ENCODE data around the gene CC2D2A. TPM values are rescaled to one million over a fixed set of nuclear protein-coding genes. Genes with fewer than 3 reads are reported as not detected.

Gene CC2D2A
- total RNA-seq, 1 experiment from 2014 or later, result 13.0 TPM

- TF ChIP-seq EZH2 (IDR thresholded peaks at IDR 0.05), result no peak
- no peak for TF ChIP-seq ZFX (IDR thresholded peaks at IDR 0.05)
- no peak for TF ChIP-seq ELF1 (IDR thresholded peaks at IDR 0.05; ENCODE audit: borderline replicate concordance, low read depth)
- no peak for TF ChIP-seq ATF3 (IDR thresholded peaks at IDR 0.05)
- TF ChIP-seq CTCF (IDR thresholded peaks at IDR 0.05 in 2 of 3, conservative IDR thresholded peaks at IDR 0.05 in 1 of 3; ENCODE audit: borderline replicate concordance in 1 of 3, insufficient read depth in 1 of 3, low read depth in 2 of 3, low read length in 2 of 3), result no peak
- no peak for TF ChIP-seq SRF (IDR thresholded peaks at IDR 0.05; ENCODE audit: low read depth)
Measured at GRCh38 chr4:15444879-15445547, 24.7 kb upstream of the CC2D2A start (continued).

GRCh38 chr4:15451181-15451865, 18.4 kb upstream of the CC2D2A start:
- H3K27ac ChIP-seq (ENCODE audit: low read depth, low read length), result no peak overlapping the region
- H3K36me3 ChIP-seq (ENCODE audit: control insufficient read depth in 1 of 2, insufficient read depth in 2 of 2, low read length in 2 of 2), result no peaks in the 10 kb centered on the region
- H3K9ac ChIP-seq (ENCODE audit: low read length), result no peak overlapping the region
- H3K9me3 ChIP-seq (ENCODE audit: control insufficient read depth in 1 of 2, insufficient read depth in 1 of 2, low read depth in 1 of 2, low read length in 2 of 2), result no peaks in the 10 kb centered on the region
- DNase-seq (ENCODE audit: low read depth, low spot score), result no peak
- intact Hi-C loops (cut with micrococcal nuclease), result no loop called here
- CTCF ChIA-PET, result no interaction called here
- H4K20me1 ChIP-seq (ENCODE audit: insufficient read depth), result no peaks in the 10 kb centered on the region
- RAD21 ChIA-PET (ENCODE audit: low non-redundant PET in 1 of 2, low total read pairs in 2 of 2, uncharacterized antibody in 2 of 2, unreplicated experiment in 2 of 2), result no interaction called here
- POLR2A ChIA-PET, result no interaction called here
- H3K4me1 ChIP-seq (ENCODE audit: control insufficient read depth in 1 of 2, insufficient read depth in 2 of 2, low read length in 2 of 2), result peaks cover 10 to 16% of the 10 kb centered on the region in 2 experiments
- BruUV-seq (replicated peaks), result no TSS peak
- no peak overlapping the region for H3K4me3 ChIP-seq (replicated peaks in 1 of 2; ENCODE audit: low read depth in 1 of 2, low read length in 2 of 2)
- H2AFZ ChIP-seq (ENCODE audit: low read depth, low read length, poor library complexity, severe bottlenecking), result no peak overlapping the region
- no peaks in the 10 kb centered on the region for H3K27me3 ChIP-seq (ENCODE audit: insufficient read depth, low read length)
- peak; percentile 51 for ATAC-seq
- H3K4me2 ChIP-seq (ENCODE audit: low read length), result peak overlapping the region; percentile 25; the same call in 1 of the 2 replicates
- no peak for TF ChIP-seq CTCF (IDR thresholded peaks at IDR 0.05 in 2 of 3, conservative IDR thresholded peaks at IDR 0.05 in 1 of 3; ENCODE audit: borderline replicate concordance in 1 of 3, insufficient read depth in 1 of 3, low read depth in 2 of 3, low read length in 2 of 3)
- TF ChIP-seq JUND (IDR thresholded peaks at IDR 0.05), result no peak
- no peak for TF ChIP-seq ZFX (IDR thresholded peaks at IDR 0.05)
- no peaks in the 10 kb centered on the region for H3K79me2 ChIP-seq (ENCODE audit: insufficient read depth, low read length)
- no peaks in the 10 kb centered on the region for H3K9me2 ChIP-seq (ENCODE audit: insufficient read depth)
